NCI-H2081 treated with DMSO at 0.1 percent for 48 hours (cell line): ENCODE data around the gene C1orf159.
"Not testable (repeated sequence)": the region's sequence is repeated elsewhere in the genome, so short reads cannot be mapped to it uniquely, and the experiment has no call there.

Experiments used
- DNase-seq: peaks from one replicate; lab custom pipeline; 2025; lab: John Stamatoyannopoulos, UW

Gene C1orf159

DNA sequence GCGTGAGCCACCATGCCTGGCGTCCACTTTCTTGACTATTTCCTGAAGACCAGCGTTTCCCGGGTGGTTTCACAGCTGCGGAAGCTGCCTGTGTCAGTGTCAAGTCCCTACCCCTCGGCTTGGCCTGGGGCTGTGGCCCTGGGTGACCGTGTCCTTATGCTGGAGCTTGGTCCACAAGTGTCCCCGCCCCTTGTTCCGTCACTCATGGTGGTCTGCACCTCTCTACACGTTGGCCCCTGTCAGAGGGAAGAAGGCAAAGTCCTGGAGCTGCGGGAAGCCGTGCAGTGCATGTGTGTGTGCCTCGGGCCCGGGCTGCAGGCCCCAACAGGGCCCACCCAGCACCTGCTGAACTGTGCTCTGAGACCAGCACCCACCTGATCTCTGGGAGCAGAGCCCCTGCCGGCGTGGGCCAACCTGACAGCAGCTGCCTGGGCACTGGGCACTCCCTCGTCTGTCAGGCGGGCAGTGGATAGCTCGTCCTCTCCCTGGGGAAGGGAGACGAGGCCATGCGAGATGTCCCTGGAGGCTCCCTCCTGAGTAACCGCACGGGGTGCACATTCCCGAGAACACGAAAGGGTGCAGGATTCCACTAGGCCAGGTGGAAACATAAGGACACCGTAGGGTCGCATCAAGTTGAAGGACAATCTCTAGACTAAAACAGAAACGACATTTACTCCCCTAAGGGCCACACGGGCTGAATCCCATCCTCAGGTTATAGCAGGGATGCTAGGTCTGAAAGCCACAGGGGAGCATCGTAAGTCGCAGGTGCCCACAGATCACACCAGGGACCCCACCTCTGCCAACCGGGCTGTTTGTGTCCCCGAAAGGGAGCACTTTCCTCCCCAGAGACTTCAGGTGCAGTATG, 2.4 kb upstream of the C1orf159 start:
- no peak for DNase-seq

DNA sequence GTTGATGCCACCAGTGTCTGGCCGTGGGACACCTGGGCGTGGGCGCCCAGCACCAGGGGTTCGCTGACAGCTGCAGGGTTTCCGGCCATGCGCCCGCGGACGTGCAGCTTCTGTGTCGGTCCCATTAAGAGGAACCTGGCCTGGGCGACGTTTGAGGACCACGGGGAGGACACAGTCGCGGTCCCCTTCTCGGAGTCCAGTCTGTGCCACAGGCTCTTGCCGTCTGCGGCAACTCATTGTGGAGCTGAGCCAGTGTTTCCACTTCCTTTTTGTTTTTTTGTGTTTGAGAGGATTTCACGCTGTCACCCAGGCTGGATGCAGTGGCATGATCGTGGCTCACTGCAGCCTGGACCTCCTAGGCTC, 1.6 kb upstream of the C1orf159 start:
- no peak for DNase-seq

DNA sequence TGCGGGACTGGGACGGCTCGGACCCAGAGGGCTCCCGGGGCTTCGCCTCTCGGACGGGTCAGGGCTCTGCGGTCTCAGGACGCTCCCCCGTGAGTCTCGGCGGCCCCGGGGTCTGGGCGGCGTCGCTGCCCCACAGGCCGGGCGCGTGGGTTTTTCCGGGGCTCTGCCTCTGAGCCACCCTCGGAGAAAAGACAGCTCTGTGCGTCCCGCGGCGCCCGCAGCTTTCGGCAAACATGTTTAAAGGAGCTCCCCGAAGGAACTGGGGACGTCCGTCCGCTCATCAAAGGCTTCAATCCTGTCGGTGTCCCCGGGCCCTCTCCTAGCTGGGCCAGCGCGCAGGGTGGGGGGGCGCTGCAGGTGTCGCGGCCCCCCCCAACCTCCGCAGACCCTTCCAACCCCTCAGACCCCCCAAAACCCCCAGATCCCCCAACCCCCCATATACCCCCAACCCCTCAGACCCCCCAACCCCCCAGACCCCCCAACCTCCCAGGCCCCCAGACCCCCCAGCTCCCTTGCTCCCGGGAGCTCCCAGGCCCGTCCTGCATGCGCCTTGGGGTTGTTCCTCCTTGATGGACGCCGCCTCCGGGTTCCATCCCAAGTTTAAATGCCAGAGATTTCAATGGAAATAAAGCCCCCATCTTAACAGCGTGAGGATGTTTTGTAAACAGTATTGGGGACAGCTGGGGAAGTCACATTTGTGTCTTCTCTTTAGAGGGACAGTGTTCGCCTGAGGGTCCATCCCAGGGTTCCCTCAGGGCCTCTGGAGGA, 996 bp upstream of the C1orf159 start:
- no peak for DNase-seq

DNA sequence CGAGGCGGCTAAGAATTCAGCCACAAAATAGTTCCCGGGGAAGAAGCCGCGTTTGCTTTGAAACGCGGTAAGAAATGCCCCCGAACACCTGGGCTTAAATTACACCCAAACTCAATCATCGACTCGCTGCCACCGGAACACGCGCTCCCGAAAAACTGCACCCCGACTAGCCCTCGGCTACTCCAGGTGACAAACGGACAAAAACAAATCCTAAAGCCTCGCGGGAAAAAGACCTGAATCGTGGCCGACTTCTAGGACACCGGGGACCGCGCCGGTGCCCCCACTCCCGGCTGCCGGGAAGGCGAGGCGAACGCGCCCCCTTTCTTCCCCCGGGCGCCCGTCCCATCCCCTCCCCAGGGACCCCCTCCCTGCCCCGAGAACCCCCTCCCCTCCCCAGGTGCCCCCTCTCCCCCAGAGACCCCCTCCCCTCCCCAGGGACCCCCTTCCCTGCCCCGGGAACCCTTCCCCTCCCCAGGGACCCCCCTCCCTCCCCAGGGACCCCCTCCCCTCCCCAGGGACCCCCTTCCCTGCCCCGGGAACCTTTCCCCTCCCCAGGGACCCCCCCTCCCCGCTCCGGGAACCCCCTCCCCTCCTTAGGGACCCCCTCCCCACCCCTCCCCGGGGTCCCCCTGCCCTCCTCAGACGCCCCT, 628 bp downstream of the C1orf159 start:
- DNase-seq: no peak

DNA sequence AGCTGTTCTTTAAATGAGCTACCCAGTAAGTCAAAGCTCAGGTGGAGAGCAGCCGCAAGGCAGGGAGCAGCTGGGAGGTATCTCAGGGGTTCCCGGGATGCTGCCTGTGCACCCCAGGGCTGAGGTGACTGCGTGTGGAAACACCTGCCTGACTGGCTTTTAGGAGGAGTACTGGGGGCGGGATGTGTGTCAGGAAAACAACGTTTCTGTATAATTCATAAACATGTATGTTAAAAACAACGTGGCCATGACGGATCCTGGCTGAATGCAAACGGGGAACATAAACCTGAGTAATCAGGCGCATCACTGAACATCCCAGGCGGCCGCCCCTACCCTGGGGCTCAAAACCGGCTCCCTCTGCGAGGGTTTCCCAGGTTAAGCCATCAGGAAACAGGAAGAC, 1.5 kb downstream of the C1orf159 start:
- DNase-seq: no peak

DNA sequence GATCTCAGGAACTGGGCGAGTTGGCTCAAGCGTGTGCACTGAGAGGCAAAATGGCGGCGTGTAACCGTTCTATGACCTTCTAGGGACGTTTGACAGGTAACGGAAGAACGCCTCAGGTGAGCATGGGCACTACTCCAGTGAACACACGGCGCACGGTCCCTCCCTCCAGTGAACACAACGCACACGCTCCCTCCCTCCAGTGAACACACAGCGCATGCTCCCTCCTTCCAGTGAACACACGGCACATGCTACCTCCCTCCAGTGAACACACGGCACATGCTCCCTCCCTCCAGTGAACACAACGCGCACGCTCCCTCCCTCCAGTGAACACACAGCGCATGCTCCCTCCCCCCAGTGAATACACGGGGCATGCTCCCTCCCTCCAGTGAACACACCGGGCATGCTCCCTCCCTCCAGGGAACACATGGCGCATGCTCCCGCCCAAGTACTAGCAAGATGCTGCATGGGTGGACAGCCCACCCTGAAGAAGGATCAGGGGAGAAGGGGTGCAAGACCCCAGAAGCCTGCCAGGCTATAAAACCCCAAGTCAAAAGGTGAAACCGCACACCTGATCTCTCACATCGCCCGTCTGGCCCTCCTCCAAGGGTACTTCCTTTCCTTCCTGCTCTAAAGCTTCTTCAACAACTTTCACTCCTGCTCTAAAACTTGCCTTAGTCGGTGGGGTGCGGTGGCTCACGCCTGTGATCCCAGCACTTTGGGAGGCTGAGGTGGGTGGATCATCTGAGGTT, 3.5 kb downstream of the C1orf159 start:
- no peak for DNase-seq

DNA sequence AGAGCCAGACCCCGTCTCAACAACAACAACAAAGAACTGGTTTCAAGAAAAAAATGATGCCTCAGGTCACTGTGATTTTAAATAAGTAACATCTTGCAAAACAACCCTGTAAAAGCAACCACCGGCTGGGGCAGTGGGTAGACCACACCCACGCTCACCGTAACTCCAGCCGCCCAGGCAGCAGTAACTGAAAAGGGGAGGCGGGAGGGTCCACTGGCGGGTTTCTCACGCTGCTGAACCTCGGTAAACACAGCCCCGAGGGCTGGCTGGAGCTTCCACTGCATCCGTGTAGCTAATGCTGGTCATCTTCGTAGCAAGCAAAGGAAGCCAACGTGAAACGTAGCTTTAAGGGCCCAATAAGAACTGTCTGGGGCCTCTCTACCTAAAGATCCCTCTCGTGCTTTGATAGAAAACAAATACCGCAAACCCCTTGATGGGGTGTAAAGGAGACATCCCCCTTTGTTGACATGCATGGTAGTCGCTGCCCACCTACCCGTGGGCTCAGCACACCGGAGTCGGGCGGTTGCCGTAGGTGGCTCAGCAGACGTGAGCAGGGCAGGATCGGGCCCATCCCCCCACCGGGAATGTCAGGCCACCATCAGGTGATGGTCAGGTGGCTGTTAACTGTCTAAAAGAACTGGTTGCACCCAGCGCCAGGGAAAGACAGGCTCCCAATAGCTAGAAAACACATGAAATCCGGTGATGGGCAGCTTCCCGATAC, 4.2 kb downstream of the C1orf159 start:
- DNase-seq: no peak

DNA sequence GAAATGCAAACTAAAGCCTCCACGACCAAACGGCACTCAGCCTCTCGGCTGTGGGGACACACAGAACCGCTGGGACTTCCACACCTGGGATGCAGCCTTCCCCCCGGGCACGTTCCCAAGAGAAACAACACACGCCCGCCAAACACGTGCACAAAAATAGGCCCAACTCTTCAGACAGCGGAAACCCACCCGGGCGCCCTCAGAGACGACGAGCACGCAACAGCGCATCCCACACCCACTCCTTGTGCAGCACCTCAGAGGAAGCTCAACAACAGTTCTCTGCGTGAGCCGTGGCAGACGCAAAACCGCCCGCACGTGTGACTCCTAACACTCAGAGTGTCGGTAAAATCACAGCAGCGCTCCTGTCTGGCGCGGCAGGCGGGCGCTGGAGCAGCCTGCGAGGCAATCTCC, 5.3 kb downstream of the C1orf159 start:
- no peak for DNase-seq

DNA sequence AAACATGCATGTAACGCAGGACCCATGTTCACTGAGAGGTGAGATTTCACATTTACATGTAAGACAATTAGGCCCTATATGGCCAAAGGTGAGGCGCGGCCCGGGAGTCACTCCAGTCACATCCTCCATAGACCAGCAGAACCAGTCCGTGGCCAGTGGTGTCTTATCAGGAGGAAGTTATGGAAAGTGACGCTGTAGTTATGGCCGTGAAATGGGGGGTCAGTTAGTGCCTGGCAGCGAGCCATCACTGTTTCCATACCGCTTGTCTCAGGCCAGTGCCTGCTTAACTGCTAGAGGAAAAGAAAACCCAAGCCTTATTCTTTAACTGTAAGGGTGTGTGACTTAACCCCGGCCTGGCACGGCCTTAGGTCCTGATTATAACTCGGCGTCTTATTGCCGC, 6.1 kb downstream of the C1orf159 start:
- no peak for DNase-seq

DNA sequence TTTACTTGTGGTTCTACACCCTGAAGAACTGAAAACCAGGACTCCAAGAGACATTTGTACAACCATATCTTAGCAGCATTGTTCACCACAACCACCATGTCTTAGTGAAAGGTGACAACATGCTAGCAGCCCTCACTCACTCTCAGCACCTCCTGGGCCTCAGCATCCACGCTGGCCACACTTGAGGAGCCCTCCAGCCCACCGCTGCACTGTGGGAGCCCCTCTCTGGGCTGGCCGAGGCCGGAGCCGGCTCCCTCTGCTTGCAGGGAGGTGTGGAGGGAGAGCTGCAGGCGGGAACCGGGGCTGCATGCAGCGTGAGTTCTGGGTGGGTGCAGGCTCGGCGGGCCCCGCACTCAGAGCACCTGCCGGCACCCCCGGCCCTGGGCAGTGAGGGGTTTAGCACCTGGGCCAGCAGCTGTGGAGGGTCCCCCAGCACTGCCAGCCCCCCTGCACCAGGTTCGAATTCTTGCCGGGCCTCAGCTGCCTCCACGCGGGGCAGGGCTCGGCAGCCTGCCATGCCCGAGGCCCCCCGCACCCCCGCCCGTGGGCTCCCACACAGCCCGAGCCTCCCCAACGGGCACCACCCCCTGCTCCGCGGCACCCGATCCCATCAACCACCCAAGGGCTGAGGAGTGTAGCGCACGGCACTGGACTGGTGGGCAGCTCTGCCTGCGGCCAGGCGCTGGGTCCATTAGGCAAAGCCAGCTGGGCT, 9.2 kb downstream of the C1orf159 start:
- no peak for DNase-seq

DNA sequence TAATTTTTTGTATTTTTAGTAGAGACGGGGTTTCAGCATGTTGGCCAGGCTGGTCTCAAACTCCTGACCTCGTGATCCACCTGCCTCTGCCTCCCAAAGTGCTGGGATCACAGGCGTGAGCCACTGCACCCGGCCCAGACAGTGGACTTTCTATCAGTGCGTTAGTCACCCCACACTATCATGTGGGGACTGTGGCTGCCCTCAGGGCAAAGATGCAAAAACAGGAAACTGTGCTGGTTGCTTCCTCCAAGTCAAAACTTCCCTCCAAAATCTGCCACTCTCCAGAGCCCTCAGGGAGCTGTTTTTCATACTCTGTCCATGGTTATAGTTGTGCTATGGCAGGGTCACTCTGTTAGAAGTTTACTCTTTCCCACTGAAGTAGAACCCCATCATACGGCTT, 11.7 kb downstream of the C1orf159 start:
- DNase-seq: not testable (repeated sequence)

DNA sequence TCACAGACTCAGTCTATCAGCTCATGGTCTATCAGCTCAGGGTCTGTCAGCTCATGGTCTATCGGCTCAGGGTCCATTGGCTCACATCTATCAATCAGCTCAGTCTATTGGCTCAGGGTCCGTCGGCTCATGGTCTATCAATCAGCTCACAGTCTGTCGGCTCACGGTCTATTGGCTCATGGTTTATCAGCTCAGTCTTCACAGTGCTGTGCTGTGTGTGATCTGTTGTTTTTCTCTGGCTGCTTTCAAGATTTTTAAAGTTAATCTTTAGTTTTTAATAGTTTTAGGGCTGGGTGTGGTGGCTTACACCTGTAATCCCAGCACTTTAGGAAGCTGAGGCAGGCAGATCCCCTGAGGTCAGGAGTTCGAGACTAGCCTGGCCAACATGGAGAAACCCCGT, 14.4 kb downstream of the C1orf159 start:
- DNase-seq: no peak

DNA sequence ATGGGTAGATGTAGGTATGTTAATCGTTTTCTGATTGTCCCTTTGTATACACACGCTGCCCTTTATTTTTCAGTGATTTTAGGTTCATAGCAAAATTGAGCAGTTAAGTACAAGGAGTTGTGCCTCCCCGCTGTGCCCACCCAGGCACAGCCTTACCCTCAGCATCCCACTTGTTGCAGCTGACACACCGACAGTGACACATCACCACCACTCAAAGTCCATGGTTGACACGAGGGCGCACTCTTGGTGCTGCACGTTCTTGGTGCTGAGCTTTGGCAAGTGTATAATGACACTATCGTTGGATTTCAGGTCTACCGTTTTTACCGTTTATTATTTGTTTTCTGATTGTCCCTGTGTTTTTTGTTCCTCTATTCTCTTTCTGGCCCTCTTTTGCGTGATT, 15.6 kb downstream of the C1orf159 start:
- DNase-seq: no peak

DNA sequence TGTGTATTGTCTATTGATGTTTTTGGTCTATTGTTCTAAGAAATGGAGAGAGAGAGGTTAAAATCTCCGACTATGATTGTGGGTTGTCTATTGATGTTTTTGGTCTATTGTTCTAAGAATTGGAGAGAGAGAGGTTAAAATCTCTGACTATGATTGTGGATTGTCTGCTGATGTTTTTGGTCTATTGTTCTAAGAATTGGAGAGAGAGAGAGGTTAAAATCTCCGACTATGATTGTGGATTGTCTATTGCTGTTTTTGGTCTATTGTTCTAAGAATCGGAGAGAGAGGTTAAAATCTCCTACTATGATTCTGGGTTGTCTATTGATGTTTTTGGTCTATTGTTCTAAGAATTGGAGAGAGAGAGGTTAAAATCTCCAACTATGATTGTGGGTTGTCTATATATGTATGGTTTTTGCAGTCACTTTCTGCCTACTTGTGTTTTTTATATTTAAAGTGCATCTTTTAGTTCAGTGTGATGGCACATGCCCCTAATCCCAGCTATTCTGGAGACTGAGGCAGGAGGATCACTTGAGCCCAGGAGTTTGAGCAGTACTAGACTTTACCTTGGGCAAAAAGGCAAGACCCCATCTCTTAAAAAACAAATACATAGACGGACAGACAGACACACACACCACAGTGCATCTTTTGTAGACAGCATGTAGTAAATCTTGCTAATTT, 16.2 kb downstream of the C1orf159 start:
- no peak for DNase-seq

DNA sequence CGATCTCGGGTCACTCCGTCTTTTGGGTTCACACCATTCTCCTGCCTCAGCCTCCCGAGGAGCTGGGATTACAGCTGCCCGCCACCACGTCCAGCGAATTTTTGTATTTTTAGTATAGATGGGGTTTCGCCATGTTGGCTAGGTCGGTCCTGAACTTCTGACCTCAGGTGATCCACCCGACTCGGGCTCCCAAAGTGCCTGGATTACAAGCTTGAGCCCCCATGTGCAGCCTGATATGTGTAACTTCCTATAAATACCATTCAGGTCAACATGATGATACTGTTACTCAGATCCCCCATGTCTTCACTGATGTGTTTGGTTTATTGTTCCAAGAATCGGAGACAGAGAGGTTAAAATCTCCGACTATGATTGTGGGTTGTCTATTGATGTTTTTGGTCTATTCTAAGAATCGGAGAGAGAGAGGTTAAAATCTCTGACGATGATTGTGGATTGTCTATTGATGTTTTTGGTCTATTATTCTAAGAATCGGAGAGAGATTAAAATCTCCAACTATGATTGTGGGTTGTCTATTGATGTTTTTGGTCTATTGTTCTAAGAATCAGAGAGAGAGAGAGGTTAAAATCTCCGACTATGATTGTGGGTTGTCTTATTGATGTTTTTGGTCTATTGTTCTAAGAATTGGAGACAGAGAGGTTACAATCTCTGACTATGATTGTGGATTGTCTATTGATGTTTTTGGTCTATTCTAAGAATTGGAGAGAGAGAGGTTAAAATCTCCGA, 17.0 kb downstream of the C1orf159 start:
- DNase-seq: no peak

DNA sequence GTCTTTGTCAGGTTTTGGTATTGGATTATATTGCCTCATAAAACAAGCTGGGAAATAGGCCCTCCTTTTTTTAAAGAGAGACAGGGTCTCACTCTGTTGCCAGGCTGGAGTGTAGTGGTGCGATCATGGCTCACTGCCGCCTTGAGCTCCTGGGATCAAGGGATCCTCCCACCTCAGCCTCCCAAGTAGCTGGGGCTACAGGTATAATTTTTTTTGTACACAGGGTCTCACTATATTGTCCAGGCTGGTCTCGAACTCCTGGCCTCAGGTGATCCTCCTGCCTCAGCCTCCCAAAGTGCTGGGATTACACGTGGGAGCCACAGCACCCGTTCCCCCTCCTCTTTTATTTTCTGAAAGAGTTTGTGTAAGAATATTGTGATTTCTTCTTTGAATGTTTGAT, 19.8 kb downstream of the C1orf159 start:
- not testable (repeated sequence) for DNase-seq

DNA sequence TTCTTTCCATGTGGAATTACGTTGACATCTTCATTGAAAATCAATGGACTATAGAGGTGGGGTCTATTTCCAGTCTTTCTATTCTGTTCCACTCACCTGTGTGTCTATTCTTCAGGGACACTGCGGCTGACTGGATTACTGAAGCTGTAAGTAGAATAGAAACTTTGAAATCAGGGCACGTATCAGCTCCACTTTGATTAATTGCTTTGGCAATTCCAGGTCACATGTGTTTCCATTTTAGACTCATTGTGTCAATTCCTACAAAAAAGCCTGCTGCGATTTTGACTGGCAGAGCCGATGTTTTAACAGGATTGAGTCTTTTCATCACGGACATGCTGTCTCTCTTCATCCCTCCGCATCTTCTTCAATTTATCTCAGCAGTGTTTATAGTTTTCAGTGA, 20.9 kb downstream of the C1orf159 start:
- DNase-seq: no peak

DNA sequence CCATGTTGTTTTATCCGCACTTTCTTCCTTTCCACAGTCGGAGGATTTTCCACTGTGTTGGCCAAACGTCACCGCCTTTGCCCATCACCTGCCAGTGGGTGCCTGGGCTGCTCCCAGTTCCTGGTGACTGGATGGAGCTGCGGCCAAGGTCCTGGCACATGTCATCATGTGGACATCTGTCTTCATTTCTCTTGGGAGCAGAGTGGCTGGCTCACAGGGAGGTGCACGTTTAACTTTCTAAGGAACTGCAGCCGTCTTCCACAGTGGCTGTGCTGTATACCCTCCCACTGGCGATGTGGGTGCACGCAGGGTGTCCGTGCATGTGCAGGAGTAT, 22.3 kb downstream of the C1orf159 start:
- DNase-seq: no peak

DNA sequence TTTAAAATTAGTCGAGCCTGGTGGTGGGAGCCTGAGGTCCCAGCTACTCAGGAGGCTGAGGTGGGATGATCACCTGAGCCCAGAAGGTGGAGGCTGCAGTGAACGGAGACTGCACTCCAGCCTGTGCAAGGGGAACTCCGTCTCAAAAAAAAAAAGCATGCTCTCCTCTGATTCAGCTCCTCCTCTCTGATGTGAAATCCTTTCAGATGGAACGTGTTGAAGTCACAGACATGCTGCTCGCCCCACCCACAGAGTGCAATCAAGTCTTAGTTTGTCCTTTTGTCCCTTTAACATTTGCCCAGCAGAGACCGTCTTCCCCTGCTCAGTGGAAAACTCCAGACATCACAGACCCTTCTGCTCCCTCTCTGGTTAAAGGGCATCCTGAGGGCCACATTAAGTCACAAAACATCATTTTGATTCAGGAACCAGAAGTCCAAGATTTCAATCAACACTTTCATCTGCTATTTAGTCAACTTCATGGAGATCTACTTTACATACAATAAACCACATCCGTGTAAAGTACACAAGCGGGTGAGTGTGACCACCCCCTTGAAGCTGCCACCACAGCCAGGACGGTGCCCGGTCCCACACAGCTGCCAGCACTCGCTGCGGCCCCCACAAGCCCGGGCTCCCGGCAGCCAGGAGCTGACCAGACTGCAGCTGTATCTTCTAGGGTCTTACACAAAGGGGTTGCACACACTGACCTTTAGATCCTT, 22.8 kb downstream of the C1orf159 start:
- DNase-seq: no peak
